ENCODE measurements around the gene NUTF2. TPM values are rescaled to one million over a fixed set of nuclear protein-coding genes. Genes with fewer than 3 reads are reported as not detected.

The NUTF2 gene
- total and polyA plus RNA-seq, 2 of the 4 experiments (the other 2 are of a cell fraction): 42.7 to 361 TPM

DNA sequence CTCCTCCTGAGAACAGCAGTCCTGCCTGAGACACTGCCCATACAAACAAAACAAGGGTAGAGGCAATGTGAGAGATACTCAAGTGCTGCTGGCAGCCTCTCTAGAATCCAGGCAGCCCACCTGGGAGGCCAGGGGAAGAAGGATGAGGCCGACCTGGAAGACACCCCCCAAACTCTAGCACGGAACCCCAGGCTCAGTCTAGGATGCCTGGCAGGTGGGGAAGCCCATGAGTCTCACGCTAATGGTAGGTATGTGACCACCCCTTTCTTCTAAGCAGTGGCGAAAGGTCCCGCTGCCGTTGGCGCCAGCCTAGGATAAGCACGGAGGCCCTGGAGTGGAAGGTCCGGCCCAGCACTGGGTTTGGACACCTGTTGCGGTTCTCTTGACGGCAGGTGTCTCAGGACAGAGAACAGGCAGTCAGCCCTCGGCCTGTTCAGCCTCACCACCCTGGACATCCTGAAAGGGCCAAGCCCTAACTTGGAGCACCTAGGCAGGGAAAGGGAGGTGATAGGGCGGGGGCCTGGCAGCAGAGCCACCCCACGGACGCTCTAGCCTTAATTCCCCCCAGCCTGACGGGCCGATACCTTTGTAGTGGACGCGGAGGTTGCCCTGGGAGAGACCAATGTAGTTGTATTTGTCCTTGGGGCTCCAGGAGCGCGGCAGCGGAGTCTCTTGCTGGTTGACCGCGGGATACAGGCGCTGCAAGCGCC, 40.9 kb upstream of the NUTF2 start (continued):
- TF ChIP-seq BHLHE40 (IDR thresholded peaks at IDR 0.05; ENCODE audit: low read depth, low read length): no peak
- TF ChIP-seq FOS (IDR thresholded peaks at IDR 0.05; ENCODE audit: low read depth, low read length): no peak

DNA sequence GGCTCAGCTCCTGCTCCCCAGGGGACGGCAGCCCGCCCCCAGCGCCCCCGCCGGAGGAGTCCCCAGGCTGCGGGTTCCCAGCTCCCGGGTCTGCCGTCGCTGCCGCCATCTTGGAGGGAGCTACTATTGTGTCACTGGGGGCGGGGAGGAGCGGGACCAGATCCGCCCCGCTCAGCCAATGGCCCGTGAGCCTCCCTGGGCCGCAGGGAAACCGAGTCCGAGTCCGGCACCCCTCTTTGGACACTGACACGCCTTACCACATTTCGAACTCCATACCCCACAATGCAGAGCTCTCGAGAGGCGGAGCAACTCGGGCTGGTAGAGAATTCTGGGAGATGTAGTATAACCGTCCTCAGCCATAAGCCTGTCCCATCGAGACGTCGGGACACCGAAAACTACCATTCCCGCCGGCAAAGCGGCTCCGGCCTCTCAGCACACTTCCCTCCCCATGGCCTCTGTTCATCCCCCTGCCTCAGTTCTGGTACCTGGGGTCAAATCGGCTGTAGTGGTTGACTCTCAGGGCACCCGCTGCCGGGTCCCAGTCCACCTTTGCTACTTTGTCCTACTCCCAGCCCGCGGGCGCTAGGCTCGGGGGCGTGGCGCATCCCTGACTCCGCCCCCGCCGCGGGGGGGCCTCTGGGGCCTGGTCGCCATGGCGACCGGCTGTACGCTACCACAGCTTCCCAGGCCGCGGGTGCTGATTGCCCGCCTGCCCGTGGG, 40.1 kb upstream of the NUTF2 start, which contains the start of the genes RANBP10 and TSNAXIP1:
RANBP10 (minus strand) TSS at position 133 of the 720 bp plus-strand sequence; CDS start at position 109, 24 bp downstream.
TSNAXIP1 (plus strand) TSS at position 462 of the 720 bp plus-strand sequence. CDS start 261 bp downstream, outside the sequence.
- H4K20me1 ChIP-seq (ENCODE audit: insufficient read depth, low read length): peaks cover 9% of the 10 kb centered on the region; the same call in 1 of the 2 replicates
- peak within 1 kb of the TSS; percentile 76 for H3K14ac ChIP-seq (replicated peaks; ENCODE audit: low read depth, low read length)
- ATAC-seq (ENCODE audit: low read depth) (peak; percentile 96), DNase-seq (peak; percentile 99)
- TF ChIP-seq RAD21 (IDR thresholded peaks at IDR 0.05; ENCODE audit: low read length): no peak
- TF ChIP-seq CEBPB (IDR thresholded peaks at IDR 0.05; ENCODE audit: low read depth, low read length): peak; percentile 87
- no peak; the same call in 1 of the 2 replicates for TF ChIP-seq BHLHE40 (IDR thresholded peaks at IDR 0.05; ENCODE audit: low read depth, low read length)
- peak; percentile 82 for TF ChIP-seq POLR2A (IDR thresholded peaks at IDR 0.05; ENCODE audit: low read depth, low read length)
- no peak for TF ChIP-seq RFX5 (IDR thresholded peaks at IDR 0.05; ENCODE audit: low read depth, low read length)
- TF ChIP-seq, protein P1, sequence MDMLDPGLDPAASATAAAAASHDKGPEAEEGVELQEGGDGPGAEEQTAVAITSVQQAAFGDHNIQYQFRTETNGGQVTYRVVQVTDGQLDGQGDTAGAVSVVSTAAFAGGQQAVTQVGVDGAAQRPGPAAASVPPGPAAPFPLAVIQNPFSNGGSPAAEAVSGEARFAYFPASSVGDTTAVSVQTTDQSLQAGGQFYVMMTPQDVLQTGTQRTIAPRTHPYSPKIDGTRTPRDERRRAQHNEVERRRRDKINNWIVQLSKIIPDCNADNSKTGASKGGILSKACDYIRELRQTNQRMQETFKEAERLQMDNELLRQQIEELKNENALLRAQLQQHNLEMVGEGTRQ (IDR thresholded peaks at IDR 0.05; ENCODE audit: low read depth, low read length): peak; percentile 0; the same call in 1 of the 2 replicates
- TF ChIP-seq MAFK (IDR thresholded peaks at IDR 0.05; ENCODE audit: low read depth, low read length): no peak
- peak; percentile 86; the same call in 1 of the 2 replicates for TF ChIP-seq MAZ (IDR thresholded peaks at IDR 0.05; ENCODE audit: borderline replicate concordance, low read depth, low read length)
- peak; percentile 74 for TF ChIP-seq MXI1 (IDR thresholded peaks at IDR 0.05; ENCODE audit: borderline replicate concordance, low read depth, low read length)
- no peak; the same call in 1 of the 2 replicates for TF ChIP-seq SMC3 (IDR thresholded peaks at IDR 0.05; ENCODE audit: low read depth, low read length)
- no peak for TF ChIP-seq FOS (IDR thresholded peaks at IDR 0.05; ENCODE audit: low read depth, low read length)
- TF ChIP-seq RCOR1 (IDR thresholded peaks at IDR 0.05; ENCODE audit: insufficient replicate concordance, low read length): no peak
- no peak within 1 kb of the TSS for H3K18ac ChIP-seq (ENCODE audit: low read depth, low read length)
- WGBS, 2 experiments (ENCODE audit: extremely low coverage in 2 of 2, insufficient read length in 1 of 2): 0% methylated on average over 14 of the region's 54 CpGs; no CpG with 5 or more reads in 1 of the 2 experiments
- H2BK15ac ChIP-seq (ENCODE audit: low read depth, low read length): peak within 1 kb of the TSS; percentile 80; the same call in 1 of the 3 replicates
- H3K4me2 ChIP-seq (ENCODE audit: low read depth, low read length): peak within 1 kb of the TSS; percentile 98
- H3K36me3 ChIP-seq (ENCODE audit: control insufficient read depth, insufficient read depth, low read length): peaks cover 6% of the 10 kb centered on the region
- peak within 1 kb of the TSS; percentile 95 for H3K23ac ChIP-seq (ENCODE audit: low read depth, low read length)
- H3K27me3 ChIP-seq (ENCODE audit: control insufficient read depth, insufficient read depth, low read length): no peaks in the 10 kb centered on the region
- no peak within 1 kb of the TSS; the same call in 1 of the 2 replicates for H2BK20ac ChIP-seq (ENCODE audit: low read depth, low read length)
- BruUV-seq (replicated peaks): no TSS peak
- H3K9me3 ChIP-seq (ENCODE audit: control insufficient read depth, insufficient read depth, low read length): no peaks in the 10 kb centered on the region
- intact Hi-C loops (cut with micrococcal nuclease): loop anchor here (5.0 to 10.0 kb wide), 3 partner anchors 89 to 282 kb away; partner anchors contain the start of genes GFOD2 and RIPOR1
- peak within 1 kb of the TSS; percentile 24 to 82; a peak in 2 of 4 replicates for H4K8ac ChIP-seq (ENCODE audit: low read depth in 2 of 2, low read length in 2 of 2)
- dilution Hi-C loops (cut with HindIII; ENCODE audit: low sequenced_read_pairs, unreplicated experiment): no loop called here
- peak within 1 kb of the TSS; percentile 59 for H3K27ac ChIP-seq (ENCODE audit: insufficient read depth, low read length)
- CTCF ChIA-PET: interaction anchor here (0.6 to 1.8 kb wide), 2 partner anchors 10 to 306 kb away, joined by 3 to 19 read pairs; no protein-coding TSS in a partner anchor
- H3K4me3 ChIP-seq (ENCODE audit: insufficient read depth, low read depth, low read length): peak within 1 kb of the TSS; percentile 76
- H3K4ac ChIP-seq (ENCODE audit: low read depth, low read length): peak within 1 kb of the TSS; percentile 74
- H3K9ac ChIP-seq (ENCODE audit: low read depth, low read length): peak within 1 kb of the TSS; percentile 75
- in situ Hi-C loops (cut with MboI; ENCODE audit: low sequenced_read_pairs): no loop called here
- H2BK120ac ChIP-seq (ENCODE audit: low read depth, low read length): peak within 1 kb of the TSS; percentile 79
- peaks cover 6% of the 10 kb centered on the region for H3K4me1 ChIP-seq (ENCODE audit: control insufficient read depth, insufficient read depth, low read length)
- peak within 1 kb of the TSS; percentile 87 for H2AK5ac ChIP-seq (ENCODE audit: low read depth, low read length)
- peaks cover 10 to 48% of the 10 kb centered on the region in 2 experiments for H3K79me1 ChIP-seq (ENCODE audit: low read depth in 1 of 2, low read length in 2 of 2)
- peak within 1 kb of the TSS; percentile 72 for H4K91ac ChIP-seq (ENCODE audit: insufficient read depth, low read depth, low read length)
- H3K9me1 ChIP-seq (ENCODE audit: insufficient read depth, low read length): peaks cover 10% of the 10 kb centered on the region
- H3K56ac ChIP-seq (ENCODE audit: extremely low read depth, insufficient read depth, low read length): peak within 1 kb of the TSS; percentile 22
- no peak within 1 kb of the TSS for H4K5ac ChIP-seq (ENCODE audit: low read depth, low read length)
- POLR2A ChIA-PET (ENCODE audit: unreplicated experiment): interaction anchor here (0.6 to 0.8 kb wide), 2 partner anchors 59 to 134 kb away, joined by 3 to 4 read pairs; no protein-coding TSS in a partner anchor
- H2AFZ ChIP-seq (replicated peaks; ENCODE audit: low read length, poor library complexity): peak within 1 kb of the TSS; percentile 96
- peak within 1 kb of the TSS; percentile 52 for H2BK5ac ChIP-seq (ENCODE audit: low read depth, low read length, poor library complexity, severe bottlenecking)
- peak within 1 kb of the TSS; percentile 99 for H2AK9ac ChIP-seq (replicated peaks; ENCODE audit: low read depth, low read length, poor library complexity)
